Measurements from ENCODE around the gene DGKA.
"Not testable (repeated sequence)": the region's sequence is repeated elsewhere in the genome, so short reads cannot be mapped to it uniquely, and the experiment has no call there.

Gene DGKA

GRCh38 chr12:55999522-55999921 lies 68.6 kb downstream of the DGKA start:
- not testable (repeated sequence) for DNase-seq (ENCODE audit: low read depth)

DNA sequence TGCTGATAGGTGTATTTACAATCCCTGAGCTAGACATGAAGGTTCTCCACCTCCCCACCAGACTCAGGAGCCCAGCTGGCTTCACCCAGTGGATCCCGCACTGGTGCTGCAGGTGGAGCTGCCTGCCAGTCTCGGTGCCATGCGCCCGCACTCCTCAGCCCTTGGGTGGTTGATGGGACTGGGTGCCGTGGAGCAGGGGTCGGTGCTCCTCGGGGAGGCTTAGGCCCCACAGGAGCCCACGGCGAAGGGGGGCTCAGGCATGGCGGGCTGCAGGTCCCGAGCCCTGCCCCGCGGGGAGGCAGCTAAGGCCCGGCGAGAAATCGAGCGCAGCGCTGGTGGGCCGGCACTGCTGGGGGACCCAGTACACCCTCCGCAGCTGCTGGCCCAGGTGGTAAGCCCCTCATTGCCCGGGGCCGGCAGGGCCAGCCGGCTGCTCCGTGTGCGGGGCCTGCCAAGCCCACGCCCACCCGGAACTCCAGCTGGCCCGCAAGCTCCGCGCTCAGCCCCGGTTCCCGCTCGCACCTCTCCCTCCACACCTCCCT lies 69.1 kb downstream of the DGKA start:
- DNase-seq (ENCODE audit: low read depth) = not testable (repeated sequence)

DNA sequence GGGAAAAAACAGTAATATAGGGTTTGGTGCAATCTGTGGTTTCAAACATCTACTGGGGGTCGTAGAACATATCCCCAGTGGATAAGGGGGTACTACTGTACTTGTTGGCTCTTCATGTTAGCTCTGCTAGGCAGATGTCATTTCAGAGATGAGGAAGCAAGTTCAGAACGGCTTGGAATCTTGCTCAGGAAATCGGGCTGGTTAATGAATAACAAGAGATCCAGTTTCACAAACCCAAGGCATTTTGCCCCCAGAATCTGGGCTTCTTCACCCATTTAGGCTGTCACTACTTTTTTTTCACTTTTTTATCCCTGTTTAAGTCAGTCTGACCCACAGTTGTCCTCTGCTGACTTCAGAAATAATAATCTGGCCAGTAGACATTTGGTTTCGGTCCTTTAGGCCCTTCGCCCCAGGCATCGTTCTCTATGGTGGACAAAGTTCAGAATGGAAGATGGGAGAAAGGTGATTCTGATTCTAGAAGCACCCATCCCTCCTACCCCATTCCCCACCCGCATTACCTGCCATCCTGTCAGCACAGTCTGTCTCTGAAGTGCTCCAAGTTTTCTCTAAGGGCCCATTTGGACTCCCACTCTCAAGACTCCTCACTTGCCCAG lies 70.6 kb downstream of the DGKA start:
- DNase-seq (ENCODE audit: low read depth) = no peak

DNA sequence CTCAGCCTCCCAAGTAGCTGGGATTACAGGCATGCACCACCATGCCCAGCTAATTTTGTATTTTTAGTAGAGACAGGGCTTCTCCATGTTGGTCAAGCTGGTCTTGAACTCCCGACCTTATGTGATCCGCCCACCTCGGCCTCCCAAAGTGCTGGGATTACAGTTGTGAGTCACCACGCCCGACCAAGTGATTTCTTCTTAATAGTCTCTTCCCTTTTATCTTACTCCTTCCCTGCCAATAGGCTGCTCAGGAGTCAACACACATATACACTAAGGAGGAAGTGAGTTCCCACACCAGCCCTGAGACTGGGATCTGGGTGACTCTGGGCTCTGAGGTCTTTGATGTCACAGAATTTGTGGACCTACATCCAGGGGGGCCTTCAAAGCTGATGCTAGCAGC lies 72.4 kb downstream of the DGKA start:
- not testable (repeated sequence) for DNase-seq (ENCODE audit: low read depth)

All from stimulated activated CD4-positive, alpha-beta T cell treated with anti-CD3 and anti-CD28 coated beads, Interleukin-2, amount 100 ng/mL, for 4 hours (primary cell).